NOMO-1 treated with DMSO at 0.1 percent for 48 hours (cell line): Measurements from ENCODE around the gene GANC.
"Not testable (repeated sequence)": the region's sequence is repeated elsewhere in the genome, so short reads cannot be mapped to it uniquely, and the experiment has no call there.

Experiments used
- DNase-seq: peaks from one replicate; lab custom pipeline; 2025; ENCODE audit not compliant: unreplicated experiment; lab: John Stamatoyannopoulos, UW

GANC gene

GRCh38 chr15:42272939-42273899 lies at the start of gene GANC, which contains the start of gene TMEM87A:
Gene GANC (plus strand): TSS chr15:42273201. CDS start chr15:42274482, 1,281 bp downstream.
Gene TMEM87A (minus strand): TSS chr15:42273433. CDS start chr15:42273398, 35 bp downstream.
- peak; percentile 98 for DNase-seq

GRCh38 chr15:42226648-42227047 lies 46.4 kb upstream of the GANC start:
- no peak for DNase-seq

- DNase-seq, result no peak
Measured at GRCh38 chr15:42228036-42228435, 45.0 kb upstream of the GANC start.

GRCh38 chr15:42228981-42229380 lies 44.0 kb upstream of the GANC start:
- not testable (repeated sequence) for DNase-seq

- DNase-seq, result no peak
Measured at GRCh38 chr15:42231088-42231487, 41.9 kb upstream of the GANC start.

GRCh38 chr15:42232606-42233005 lies 40.4 kb upstream of the GANC start:
- DNase-seq, result no peak

- DNase-seq, result peak; percentile 4
Measured at GRCh38 chr15:42233107-42233506, 39.9 kb upstream of the GANC start.

- no peak for DNase-seq
Measured at GRCh38 chr15:42239528-42240182, 33.3 kb upstream of the GANC start.

GRCh38 chr15:42240823-42241222 lies 32.2 kb upstream of the GANC start:
- no peak for DNase-seq

GRCh38 chr15:42253300-42253699 lies 19.7 kb upstream of the GANC start:
- no peak for DNase-seq

GRCh38 chr15:42264795-42265194 lies 8.2 kb upstream of the GANC start:
- DNase-seq, result no peak

GRCh38 chr15:42267286-42267685 lies 5.7 kb upstream of the GANC start:
- DNase-seq, result no peak

GRCh38 chr15:42270551-42270950 lies 2.5 kb upstream of the GANC start:
- DNase-seq, result no peak

GRCh38 chr15:42270996-42271395 lies 2.0 kb upstream of the GANC start:
- no peak for DNase-seq

GRCh38 chr15:42273900-42274701 lies 1.1 kb downstream of the GANC start:
- peak; percentile 92 for DNase-seq

- DNase-seq, result no peak
Measured at GRCh38 chr15:42274702-42274989, 1.6 kb downstream of the GANC start.

- DNase-seq, result no peak
Measured at GRCh38 chr15:42275780-42276391, 2.9 kb downstream of the GANC start.

- DNase-seq, result no peak
Measured at GRCh38 chr15:42276762-42277161, 3.8 kb downstream of the GANC start.

- DNase-seq, result peak; percentile 71
Measured at GRCh38 chr15:42279234-42279723, 6.3 kb downstream of the GANC start.

- no peak for DNase-seq
Measured at GRCh38 chr15:42282344-42282743, 9.3 kb downstream of the GANC start.

GRCh38 chr15:42282926-42283325 lies 9.9 kb downstream of the GANC start:
- DNase-seq, result no peak
